Fibroblast of lung (primary cell): Measurements from ENCODE around the gene GSTT2.

Experiments used
- CTCF ChIP-seq, 2 donors: IDR thresholded peaks in 1 of 2; conservative IDR thresholded peaks in 1 of 2; 1 replicate in 1 of 2; 2 replicates in 1 of 2; pipeline ENCODE4 v1.5.1; 2011 to 2012; ENCODE audit warnings: low read length in 2 of 2, control low read depth in 1 of 2, inconsistent platforms in 1 of 2, low read depth in 1 of 2, mild to moderate bottlenecking in 1 of 2
- EZH2 ChIP-seq: IDR thresholded peaks from 2 replicates; pipeline ENCODE4 v1.5.1; 2012; ENCODE audit warnings: low read length, control low read depth, mild to moderate bottlenecking; ENCODE audit errors: missing control alignments

GRCh38 chr22:23939017-23939357 is 40.9 kb upstream of the GSTT2 start:
- TF ChIP-seq CTCF (conservative IDR thresholded peaks at IDR 0.05 in 1 of 2, IDR thresholded peaks at IDR 0.05 in 1 of 2; ENCODE audit: low read depth in 1 of 2, low read length in 2 of 2): no peak
- TF ChIP-seq EZH2: no peak
